Activated T-helper 1 cell treated with anti-CD3 and anti-CD28 coated beads, Interleukin-12 subunit alpha, Interleukin-12 subunit beta, Interleukin-2, Interleukin-4 antibody, amounts not matched to agents 30 ng/mL and 10 ng/mL and 1 ng/mL, durations not matched to agents 14 hours and 24 hours and 36 hours (primary cell): ENCODE results near the gene PLA2G12B. TPM values are rescaled to one million over a fixed set of nuclear protein-coding genes. Genes with fewer than 3 reads are reported as not detected.

Experiments used
- DNase-seq: peaks from one replicate; pipeline ENCODE4 v3.0.0; 2021; ENCODE audit warnings: low spot score
- H3K27ac Mint-ChIP-seq: one replicate; pipeline ENCODE4 v1.8.0; 2021; ENCODE audit warnings: mild to moderate bottlenecking, mixed read lengths
- H3K27me3 Mint-ChIP-seq: one replicate; pipeline ENCODE4 v1.8.0; 2022; ENCODE audit warnings: mild to moderate bottlenecking, moderate library complexity, mixed read lengths; ENCODE audit not compliant: insufficient read depth
- H3K36me3 Mint-ChIP-seq: one replicate; pipeline ENCODE4 v1.8.0; 2021; ENCODE audit warnings: low read depth, mixed read lengths
- H3K4me1 Mint-ChIP-seq: one replicate; pipeline ENCODE4 v1.8.0; 2021; ENCODE audit warnings: low read depth, mixed read lengths
- H3K4me3 Mint-ChIP-seq: one replicate; pipeline ENCODE4 v1.8.0; 2021; ENCODE audit warnings: mild to moderate bottlenecking, moderate library complexity, mixed read lengths
- H3K9me3 Mint-ChIP-seq: one replicate; pipeline ENCODE4 v1.8.0; 2021; ENCODE audit warnings: mixed read lengths
- intact Hi-C: fragments of 100-400 bp; cut with micrococcal nuclease; formaldehyde crosslinking; loops from one replicate; pipeline ENCODE4 v1.15.1; 2024
- total RNA-seq: library from RNA; stranded (reverse); gene quantifications from 2 replicates; pipeline ENCODE4 v1.2.3, GENCODE V29; 2022

Gene PLA2G12B
- total RNA-seq, 1 donor from 2014 or later, result not detected

GRCh38 chr10:72956001-72956400 is 1.4 kb upstream of the PLA2G12B start:
- no peaks in the 10 kb centered on the region for H3K36me3 Mint-ChIP-seq
- no peak overlapping the region for H3K4me3 Mint-ChIP-seq
- H3K9me3 Mint-ChIP-seq, result no peaks in the 10 kb centered on the region

GRCh38 chr10:72954230-72954595 is 393 bp downstream of the PLA2G12B start:
- no peak for DNase-seq
- Mint-ChIP-seq H3K4me3 (no peak overlapping the region), H3K36me3 (no peaks in the 10 kb centered on the region), H3K9me3 (no peaks in the 10 kb centered on the region), H3K4me1 (no peaks in the 10 kb centered on the region), H3K27me3 (peaks cover 8% of the 10 kb centered on the region), H3K27ac (no peak overlapping the region)
- intact Hi-C loops, result no loop called here

More at GRCh38 chr10:72956001-72956400, 1.4 kb upstream of the PLA2G12B start:
- no peak for DNase-seq
- Mint-ChIP-seq H3K4me1 (no peaks in the 10 kb centered on the region), H3K27ac (no peak overlapping the region), H3K27me3 (peaks cover 11% of the 10 kb centered on the region)
- intact Hi-C loops, result no loop called here

- H3K27me3 Mint-ChIP-seq, result peaks cover 8% of the 10 kb centered on the region
- no peaks in the 10 kb centered on the region for H3K9me3 Mint-ChIP-seq
- intact Hi-C loops, result no loop called here
- DNase-seq, result no peak
- no peaks in the 10 kb centered on the region for H3K4me1 Mint-ChIP-seq
- H3K27ac Mint-ChIP-seq, result no peak overlapping the region
- no peaks in the 10 kb centered on the region for H3K36me3 Mint-ChIP-seq
- no peak overlapping the region for H3K4me3 Mint-ChIP-seq
Observed at GRCh38 chr10:72953687-72954086, 919 bp downstream of the PLA2G12B start.

GRCh38 chr10:72952642-72953158 is 1.9 kb downstream of the PLA2G12B start:
- intact Hi-C loops, result no loop called here
- H3K27ac Mint-ChIP-seq, result no peak overlapping the region
- no peak overlapping the region for H3K4me3 Mint-ChIP-seq
- no peaks in the 10 kb centered on the region for H3K4me1 Mint-ChIP-seq
- peaks cover 5% of the 10 kb centered on the region for H3K27me3 Mint-ChIP-seq
- no peaks in the 10 kb centered on the region for H3K36me3 Mint-ChIP-seq
- DNase-seq, result no peak
- H3K9me3 Mint-ChIP-seq, result no peaks in the 10 kb centered on the region

- H3K9me3 Mint-ChIP-seq, result no peaks in the 10 kb centered on the region
- DNase-seq, result no peak
- H3K4me3 Mint-ChIP-seq, result no peak overlapping the region
- peaks cover 5% of the 10 kb centered on the region for H3K27me3 Mint-ChIP-seq
- H3K27ac Mint-ChIP-seq, result no peak overlapping the region
- intact Hi-C loops, result no loop called here
- H3K36me3 Mint-ChIP-seq, result no peaks in the 10 kb centered on the region
- H3K4me1 Mint-ChIP-seq, result no peaks in the 10 kb centered on the region
Observed at GRCh38 chr10:72952189-72952588, 2.4 kb downstream of the PLA2G12B start.

- Mint-ChIP-seq H3K4me3 (no peak overlapping the region), H3K27me3 (peaks cover 3% of the 10 kb centered on the region), H3K9me3 (no peaks in the 10 kb centered on the region), H3K36me3 (no peaks in the 10 kb centered on the region), H3K27ac (no peak overlapping the region), H3K4me1 (no peaks in the 10 kb centered on the region)
- intact Hi-C loops, result no loop called here
- no peak for DNase-seq
Observed at GRCh38 chr10:72951760-72952159, 2.8 kb downstream of the PLA2G12B start.

- Mint-ChIP-seq H3K27me3 (peaks cover 13% of the 10 kb centered on the region), H3K36me3 (no peaks in the 10 kb centered on the region), H3K9me3 (no peaks in the 10 kb centered on the region), H3K4me3 (no peak overlapping the region), H3K27ac (no peak overlapping the region), H3K4me1 (no peaks in the 10 kb centered on the region)
- intact Hi-C loops, result no loop called here
- no peak for DNase-seq
Observed at GRCh38 chr10:72948762-72949161, 5.8 kb downstream of the PLA2G12B start.

GRCh38 chr10:72946963-72947362 is 7.6 kb downstream of the PLA2G12B start:
- Mint-ChIP-seq H3K27me3 (peaks cover 16% of the 10 kb centered on the region), H3K36me3 (no peaks in the 10 kb centered on the region), H3K27ac (no peak overlapping the region), H3K9me3 (no peaks in the 10 kb centered on the region), H3K4me1 (peaks cover 4% of the 10 kb centered on the region), H3K4me3 (no peak overlapping the region)
- intact Hi-C loops, result no loop called here
- no peak for DNase-seq

- Mint-ChIP-seq H3K27me3 (peaks cover 18% of the 10 kb centered on the region), H3K4me1 (peaks cover 15% of the 10 kb centered on the region), H3K27ac (no peak overlapping the region), H3K9me3 (no peaks in the 10 kb centered on the region), H3K4me3 (no peak overlapping the region), H3K36me3 (no peaks in the 10 kb centered on the region)
- intact Hi-C loops, result no loop called here
- DNase-seq, result no peak
Observed at GRCh38 chr10:72943498-72944234, 10.9 kb downstream of the PLA2G12B start.

- Mint-ChIP-seq H3K4me1 (no peaks in the 10 kb centered on the region), H3K27ac (no peak overlapping the region), H3K36me3 (no peaks in the 10 kb centered on the region), H3K27me3 (no peaks in the 10 kb centered on the region), H3K4me3 (no peak overlapping the region), H3K9me3 (no peaks in the 10 kb centered on the region)
- DNase-seq, result no peak
- intact Hi-C loops, result no loop called here
Observed at GRCh38 chr10:72935361-72935760, 19.2 kb downstream of the PLA2G12B start.

GRCh38 chr10:72932259-72933015 is 22.2 kb downstream of the PLA2G12B start:
- H3K4me3 Mint-ChIP-seq, result no peak overlapping the region
- intact Hi-C loops, result no loop called here
- no peak overlapping the region for H3K27ac Mint-ChIP-seq
- H3K4me1 Mint-ChIP-seq, result no peaks in the 10 kb centered on the region
- H3K36me3 Mint-ChIP-seq, result no peaks in the 10 kb centered on the region
- DNase-seq, result no peak
- no peaks in the 10 kb centered on the region for H3K27me3 Mint-ChIP-seq
- H3K9me3 Mint-ChIP-seq, result no peaks in the 10 kb centered on the region

GRCh38 chr10:72930276-72930675 is 24.3 kb downstream of the PLA2G12B start:
- Mint-ChIP-seq H3K9me3 (no peaks in the 10 kb centered on the region), H3K4me1 (no peaks in the 10 kb centered on the region), H3K27me3 (no peaks in the 10 kb centered on the region), H3K27ac (no peak overlapping the region), H3K36me3 (no peaks in the 10 kb centered on the region), H3K4me3 (no peak overlapping the region)
- intact Hi-C loops, result no loop called here
- no peak for DNase-seq

- no peak overlapping the region for H3K27ac Mint-ChIP-seq
- DNase-seq, result no peak
- no peaks in the 10 kb centered on the region for H3K36me3 Mint-ChIP-seq
- no peaks in the 10 kb centered on the region for H3K9me3 Mint-ChIP-seq
- intact Hi-C loops, result no loop called here
- H3K27me3 Mint-ChIP-seq, result no peaks in the 10 kb centered on the region
- H3K4me1 Mint-ChIP-seq, result no peaks in the 10 kb centered on the region
- no peak overlapping the region for H3K4me3 Mint-ChIP-seq
Observed at GRCh38 chr10:72928798-72929197, 25.8 kb downstream of the PLA2G12B start.
